Heart left ventricle (tissue), 13 donors: ENCODE measurements around the gene HAO2.

ENCODE experiments used
- CTCF ChIP-seq, 12 donors: fragments of 200-600 bp; sonication (generic) in 4 of 12; IDR thresholded peaks; one replicate each; pipeline versions ENCODE4 v1.5.0 to v1.8.0; 2018 to 2022; ENCODE audit warnings: antibody characterized with exemption in 12 of 12, mild to moderate bottlenecking in 5 of 12
- POLR2A ChIP-seq, 2 donors: fragments of 450-650 bp; IDR thresholded peaks; one replicate each; pipeline ENCODE4 v1.6.1; 2017; ENCODE audit warnings: antibody characterized with exemption in 2 of 2, mild to moderate bottlenecking in 2 of 2, moderate library complexity in 2 of 2
- donor health status: ischemic (EF 13 %, LVEDD 7.1; RV severe dilation, severe dysfunction).
- donor health status: DM: no; HTN: yes; CAD: no.
- donor health status: DM: no; HTN: no; CAD: no.
- donor health status: ischemic (EF 25% LVEDD 6.9; RV normal size, moderate dysfunction).
- donor health status: ischemic (EF 25% LVEDD 5.7; RV mildly dilated, moderate dysfunction).
- donor health status: ischemic (EF 35%, LVEDD 5.7; RV mildly dilated, moderate dysfunction).
- donor health status: nonischemic (EF 11% LVEDD 7.7; RV severe dilation, severe dysfunction).
- donor health status: DM: yes; HTN: yes; CAD: no.
- donor health status: PGD.
- donor health status: ischemic (EF 29% LVEDD 5.4; RV normal size, mild dysfunction).
- donor health status: nonischemic (EF 23%, LVEDD 6.1; RV moderate dilation, normal function).

DNA sequence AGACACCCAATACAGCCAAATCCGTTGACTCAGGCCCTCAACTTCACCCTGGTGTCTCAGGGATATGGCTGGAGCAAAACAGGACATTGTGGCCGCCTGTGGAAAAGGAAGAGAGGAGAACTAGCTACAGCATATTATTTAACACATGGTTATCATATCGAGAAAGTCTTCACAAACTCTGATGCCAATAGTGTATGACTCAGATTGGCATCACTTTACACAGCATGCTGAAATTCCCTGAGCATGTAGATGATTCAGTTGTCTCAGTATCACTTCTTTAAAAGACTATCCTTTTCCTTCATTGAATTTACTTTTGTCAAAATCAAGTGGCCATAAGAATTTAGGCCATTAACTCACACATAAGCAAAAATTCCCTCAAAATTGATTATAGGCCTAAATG, 66.5 kb downstream of the HAO2 start:
- TF ChIP-seq CTCF (IDR thresholded peaks at IDR 0.05) (no peak), POLR2A (IDR thresholded peaks at IDR 0.05) (no peak)
